Activated CD8-positive, alpha-beta T cell treated with anti-CD3 and anti-CD28 coated beads, Interleukin-2, amount 10 ng/mL, durations not matched to agents 7 days and 5 days (primary cell): ENCODE results near the gene DNAH1. TPM values are rescaled to one million over a fixed set of nuclear protein-coding genes. Genes with fewer than 3 reads are reported as not detected.

Experiments
- ATAC-seq: fragments of 150-1000 bp; cut with Tn5 transposase; one replicate; pipeline ENCODE4 v1.10.0; 2021; ENCODE audit warnings: moderate library complexity
- CTCF ChIA-PET: fragments of 350-600 bp; sonication (Branson Sonifier 250); formaldehyde crosslinking; loops from one replicate; lab custom pipeline; 2021; ENCODE audit warnings: antibody characterized with exemption; lab: Charles Lee
- POLR2A ChIA-PET: fragments of 350-600 bp; sonication (Branson Sonifier 250); formaldehyde crosslinking; loops from one replicate; lab custom pipeline; 2021; ENCODE audit warnings: antibody characterized with exemption; lab: Charles Lee
- DNase-seq: peaks from one replicate; pipeline ENCODE4 v3.0.0-alpha.2; 2020
- H3K27ac Mint-ChIP-seq: one replicate; pipeline ENCODE4 v1.8.0; 2021; ENCODE audit warnings: mild to moderate bottlenecking, mixed read lengths
- H3K27me3 Mint-ChIP-seq: one replicate; pipeline ENCODE4 v1.8.0; 2021; ENCODE audit warnings: low read depth, mixed read lengths
- H3K36me3 Mint-ChIP-seq: one replicate; pipeline ENCODE4 v1.8.0; 2021; ENCODE audit warnings: low read depth, mixed read lengths
- H3K4me1 Mint-ChIP-seq: one replicate; pipeline ENCODE4 v1.8.0; 2021; ENCODE audit warnings: low read depth, mixed read lengths
- H3K4me3 Mint-ChIP-seq: one replicate; pipeline ENCODE4 v1.8.0; 2021; ENCODE audit warnings: mild to moderate bottlenecking, mixed read lengths
- H3K9me3 Mint-ChIP-seq: one replicate; pipeline ENCODE4 v1.8.0; 2022; ENCODE audit warnings: mixed read lengths; ENCODE audit not compliant: insufficient read depth
- total RNA-seq, 2 experiments: library from RNA; stranded (reverse); gene quantifications; one replicate each; pipeline ENCODE4 v1.2.3, GENCODE V29; 2021

The DNAH1 gene
- total RNA-seq, 2 experiments from 2014 or later = 18.1 to 20.2 TPM

- POLR2A ChIA-PET = no interaction called here
- CTCF ChIA-PET = no interaction called here
- Mint-ChIP-seq H3K27me3 (no peaks in the 10 kb centered on the region), H3K4me1 (peaks cover 5% of the 10 kb centered on the region), H3K36me3 (no peaks in the 10 kb centered on the region), H3K27ac (peak overlapping the region; percentile 40), H3K4me3 (no peak overlapping the region), H3K9me3 (no peaks in the 10 kb centered on the region)
- DNase-seq (no peak), ATAC-seq (no peak)
Observed at GRCh38 chr3:52381623-52382022, 65.5 kb downstream of the DNAH1 start.

DNA sequence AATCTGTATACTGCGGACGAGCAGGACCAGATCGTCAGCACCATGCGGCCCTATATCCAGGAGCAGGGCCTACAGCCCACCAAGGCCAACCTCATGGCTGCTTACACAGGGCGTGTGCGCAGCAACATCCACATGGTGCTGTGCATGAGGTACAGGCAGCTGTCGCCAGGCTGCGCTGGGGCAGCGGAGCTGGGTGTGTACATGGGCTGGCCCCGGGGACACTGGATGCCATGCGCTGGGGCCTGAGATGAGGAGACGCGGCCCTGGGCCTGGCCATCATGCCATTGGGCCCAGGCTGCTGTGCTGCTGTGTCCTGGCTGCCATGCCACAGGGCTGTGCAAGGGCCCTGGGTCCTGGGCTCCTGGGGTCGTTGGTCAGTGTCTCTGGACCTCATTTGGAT, 67.3 kb downstream of the DNAH1 start:
- H3K4me1 Mint-ChIP-seq = peaks cover 5% of the 10 kb centered on the region
- H3K4me3 Mint-ChIP-seq = no peak overlapping the region
- no peak overlapping the region for H3K27ac Mint-ChIP-seq
- ChIA-PET CTCF (interaction anchor here (2.8 kb wide), 1 partner anchor 20 kb away, joined by 12 read pairs; no protein-coding TSS in a partner anchor), POLR2A (no interaction called here)
- DNase-seq (no peak), ATAC-seq (no peak)
- H3K36me3 Mint-ChIP-seq = no peaks in the 10 kb centered on the region
- H3K27me3 Mint-ChIP-seq = no peaks in the 10 kb centered on the region
- H3K9me3 Mint-ChIP-seq = no peaks in the 10 kb centered on the region

- POLR2A ChIA-PET = no interaction called here
Observed at GRCh38 chr3:52384019-52384761, 68.1 kb downstream of the DNAH1 start.

DNA sequence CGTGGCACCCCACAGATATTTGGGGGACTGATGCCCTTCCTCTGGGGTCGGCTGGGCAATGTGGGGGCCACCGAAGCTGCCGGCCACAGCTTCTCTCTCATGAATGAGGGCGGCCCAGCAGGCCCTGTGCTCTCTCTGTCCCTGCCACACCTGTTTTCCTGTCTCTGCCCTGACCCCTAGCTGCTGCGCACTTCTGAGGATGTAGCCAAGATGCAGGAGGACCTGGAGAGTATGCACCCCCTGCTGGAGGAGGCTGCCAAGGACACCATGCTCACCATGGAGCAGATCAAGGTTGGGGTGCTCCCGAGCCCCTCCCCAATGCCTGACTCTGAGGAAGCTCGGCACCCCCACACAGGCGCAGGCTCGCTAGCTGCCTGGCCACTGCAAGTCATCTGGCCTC, 69.0 kb downstream of the DNAH1 start:
- H3K9me3 Mint-ChIP-seq = no peaks in the 10 kb centered on the region
- POLR2A ChIA-PET = no interaction called here
- no peak overlapping the region for H3K27ac Mint-ChIP-seq
- CTCF ChIA-PET = interaction anchor here (0.9 to 2.8 kb wide), 8 partner anchors 9 to 197 kb away, joined by 3 to 12 read pairs (median 5); partner anchors contain the start of gene GLYCTK
- DNase-seq (peak; percentile 53), ATAC-seq (peak; percentile 70)
- no peaks in the 10 kb centered on the region for H3K27me3 Mint-ChIP-seq
- no peak overlapping the region for H3K4me3 Mint-ChIP-seq
- no peaks in the 10 kb centered on the region for H3K36me3 Mint-ChIP-seq
- H3K4me1 Mint-ChIP-seq = peaks cover 5% of the 10 kb centered on the region

More at GRCh38 chr3:52384019-52384761, 68.1 kb downstream of the DNAH1 start:
- Mint-ChIP-seq H3K27me3 (no peaks in the 10 kb centered on the region), H3K9me3 (no peaks in the 10 kb centered on the region), H3K4me3 (no peak overlapping the region), H3K27ac (no peak overlapping the region), H3K4me1 (peaks cover 5% of the 10 kb centered on the region), H3K36me3 (no peaks in the 10 kb centered on the region)
- ATAC-seq (no peak), DNase-seq (no peak)
- CTCF ChIA-PET = interaction anchor here (0.9 to 2.8 kb wide), 5 partner anchors 21 to 196 kb away, joined by 3 to 12 read pairs (median 3); no protein-coding TSS in a partner anchor

- no peak for ATAC-seq
- Mint-ChIP-seq H3K36me3 (peaks cover 4% of the 10 kb centered on the region), H3K27me3 (no peaks in the 10 kb centered on the region), H3K4me3 (no peak overlapping the region), H3K4me1 (peaks cover 5% of the 10 kb centered on the region), H3K27ac (no peak overlapping the region), H3K9me3 (no peaks in the 10 kb centered on the region)
- POLR2A ChIA-PET = no interaction called here
- CTCF ChIA-PET = interaction anchor here (1.2 kb wide), 1 partner anchor 8 kb away, joined by 3 read pairs; no protein-coding TSS in a partner anchor
- no peak for DNase-seq
Observed at GRCh38 chr3:52387481-52387880, 71.4 kb downstream of the DNAH1 start.

GRCh38 chr3:52388348-52388821, 72.3 kb downstream of the DNAH1 start:
- Mint-ChIP-seq H3K9me3 (no peaks in the 10 kb centered on the region), H3K4me3 (no peak overlapping the region), H3K4me1 (peaks cover 5% of the 10 kb centered on the region), H3K27ac (no peak overlapping the region), H3K36me3 (peaks cover 6% of the 10 kb centered on the region), H3K27me3 (no peaks in the 10 kb centered on the region)
- ATAC-seq (no peak), DNase-seq (no peak)
- ChIA-PET POLR2A (interaction anchor here (1.0 kb wide), 1 partner anchor 14 kb away, joined by 3 read pairs; no protein-coding TSS in a partner anchor), CTCF (interaction anchor here (1.2 to 1.6 kb wide), 4 partner anchors 9 to 110 kb away, joined by 3 to 4 read pairs (median 4); partner anchors contain the start of gene WDR82)

GRCh38 chr3:52388933-52389332, 72.8 kb downstream of the DNAH1 start:
- Mint-ChIP-seq H3K27ac (no peak overlapping the region), H3K27me3 (no peaks in the 10 kb centered on the region), H3K9me3 (no peaks in the 10 kb centered on the region), H3K4me3 (no peak overlapping the region), H3K36me3 (peaks cover 6% of the 10 kb centered on the region), H3K4me1 (peaks cover 5% of the 10 kb centered on the region)
- DNase-seq (no peak), ATAC-seq (no peak)
- ChIA-PET CTCF (interaction anchor here (0.9 to 1.6 kb wide), 4 partner anchors 10 to 110 kb away, joined by 3 to 4 read pairs (median 4); partner anchors contain the start of gene WDR82), POLR2A (no interaction called here)

DNA sequence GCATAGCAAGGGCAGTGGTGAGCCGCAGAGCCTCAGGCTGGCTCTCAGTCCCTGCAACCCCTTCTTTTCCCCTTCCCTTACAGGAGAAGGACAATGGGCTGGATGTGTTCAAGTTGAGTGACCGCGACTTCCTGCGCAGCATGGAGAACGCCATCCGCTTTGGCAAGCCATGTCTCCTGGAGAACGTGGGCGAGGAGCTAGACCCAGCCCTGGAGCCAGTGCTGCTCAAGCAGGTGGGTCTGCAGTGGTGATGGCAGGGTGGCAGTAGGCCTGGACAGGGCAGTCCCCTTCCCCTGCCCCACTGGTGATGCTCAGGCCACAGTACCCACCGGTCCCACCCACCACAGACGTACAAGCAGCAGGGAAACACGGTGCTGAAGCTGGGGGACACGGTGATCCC, 75.0 kb downstream of the DNAH1 start:
- no peaks in the 10 kb centered on the region for H3K27me3 Mint-ChIP-seq
- DNase-seq = no peak
- ChIA-PET POLR2A (no interaction called here), CTCF (no interaction called here)
- H3K4me3 Mint-ChIP-seq = no peak overlapping the region
- ATAC-seq = no peak
- H3K27ac Mint-ChIP-seq = no peak overlapping the region
- H3K9me3 Mint-ChIP-seq = no peaks in the 10 kb centered on the region
- peaks cover 6% of the 10 kb centered on the region for H3K36me3 Mint-ChIP-seq
- H3K4me1 Mint-ChIP-seq = no peaks in the 10 kb centered on the region

DNA sequence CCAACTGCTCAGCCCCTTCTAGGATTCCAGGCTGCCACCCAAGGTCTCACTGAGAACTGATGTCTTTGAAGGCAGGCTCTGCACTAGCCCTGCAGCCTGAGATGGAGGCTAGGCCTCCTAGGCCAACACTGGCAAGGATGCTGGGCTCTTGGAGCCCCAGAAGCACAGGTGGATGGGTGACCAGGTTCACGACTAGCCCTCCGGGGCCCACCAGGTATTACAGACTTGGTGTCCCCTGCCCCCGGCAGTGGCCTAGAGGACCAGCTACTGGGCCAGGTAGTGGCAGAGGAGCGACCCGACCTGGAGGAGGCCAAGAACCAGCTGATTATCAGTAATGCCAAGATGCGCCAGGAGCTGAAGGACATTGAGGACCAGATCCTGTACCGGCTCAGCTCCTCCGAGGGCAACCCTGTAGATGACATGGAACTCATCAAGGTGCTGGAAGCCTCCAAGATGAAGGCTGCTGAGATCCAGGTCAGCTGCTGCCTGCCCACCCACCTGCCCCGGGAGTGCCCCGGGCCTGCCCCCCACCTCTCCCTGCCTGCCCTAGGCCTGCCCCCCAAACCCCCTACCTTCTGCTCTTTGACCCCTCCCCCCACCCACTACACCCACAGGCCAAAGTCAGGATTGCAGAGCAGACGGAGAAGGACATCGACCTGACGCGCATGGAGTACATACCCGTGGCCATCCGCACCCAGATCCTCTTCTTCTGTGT, 76.3 kb downstream of the DNAH1 start:
- H3K27ac Mint-ChIP-seq = no peak overlapping the region
- no peaks in the 10 kb centered on the region for H3K4me1 Mint-ChIP-seq
- H3K36me3 Mint-ChIP-seq = peaks cover 6% of the 10 kb centered on the region
- no peaks in the 10 kb centered on the region for H3K27me3 Mint-ChIP-seq
- POLR2A ChIA-PET = interaction anchor here (0.6 kb wide), 1 partner anchor 720 kb away, joined by 3 read pairs; no protein-coding TSS in a partner anchor
- CTCF ChIA-PET = no interaction called here
- DNase-seq (no peak), ATAC-seq (no peak)
- H3K9me3 Mint-ChIP-seq = no peaks in the 10 kb centered on the region
- H3K4me3 Mint-ChIP-seq = no peak overlapping the region

DNA sequence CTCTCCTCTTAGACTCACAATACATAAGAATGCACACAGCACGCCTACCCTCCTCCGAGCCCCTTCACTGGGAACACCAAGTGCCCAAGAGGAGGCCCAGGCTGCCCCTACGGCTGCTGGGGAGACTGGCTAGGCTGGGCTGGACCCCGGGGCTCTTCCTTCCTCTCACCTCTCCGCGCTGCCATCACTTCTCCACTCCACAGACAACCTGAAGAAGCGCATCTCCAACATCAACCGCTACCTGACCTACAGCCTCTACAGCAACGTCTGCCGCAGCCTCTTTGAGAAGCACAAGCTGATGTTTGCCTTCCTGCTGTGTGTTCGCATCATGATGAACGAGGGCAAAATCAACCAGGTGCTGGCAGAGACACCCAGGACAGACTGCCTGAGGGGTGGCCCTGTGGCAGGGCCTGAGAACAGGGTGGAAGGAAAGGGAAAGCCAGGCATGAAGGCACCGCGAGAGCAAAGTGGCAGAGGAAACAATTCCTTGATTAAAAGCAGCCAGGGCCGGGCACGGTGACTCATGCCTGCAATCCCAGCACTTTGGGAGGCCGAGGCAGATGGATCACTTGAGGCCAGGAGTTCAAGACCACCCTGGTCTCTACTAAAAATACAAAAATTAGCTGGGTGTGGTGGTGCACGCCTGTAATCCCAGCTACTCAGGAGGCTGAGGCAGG, 77.2 kb downstream of the DNAH1 start:
- no peak overlapping the region for H3K4me3 Mint-ChIP-seq
- H3K4me1 Mint-ChIP-seq = no peaks in the 10 kb centered on the region
- no peak for DNase-seq
- ATAC-seq = no peak
- no peaks in the 10 kb centered on the region for H3K27me3 Mint-ChIP-seq
- peaks cover 6% of the 10 kb centered on the region for H3K36me3 Mint-ChIP-seq
- POLR2A ChIA-PET = no interaction called here
- H3K27ac Mint-ChIP-seq = no peak overlapping the region
- CTCF ChIA-PET = no interaction called here
- no peaks in the 10 kb centered on the region for H3K9me3 Mint-ChIP-seq

GRCh38 chr3:52393959-52394670, 78.0 kb downstream of the DNAH1 start:
- Mint-ChIP-seq H3K27ac (no peak overlapping the region), H3K4me3 (no peak overlapping the region), H3K36me3 (peaks cover 6% of the 10 kb centered on the region), H3K9me3 (no peaks in the 10 kb centered on the region), H3K4me1 (no peaks in the 10 kb centered on the region), H3K27me3 (no peaks in the 10 kb centered on the region)
- ChIA-PET POLR2A (no interaction called here), CTCF (no interaction called here)
- DNase-seq = no peak
- no peak for ATAC-seq
